HepG2 (cell line): ENCODE data around the gene SYTL2. TPM values are rescaled to one million over a fixed set of nuclear protein-coding genes. Genes with fewer than 3 reads are reported as not detected.

Experiments used
- ATAC-seq: fragments of 200-7000 bp; cut with Tn5 transposase; 3 replicates; pipeline ENCODE4 v1.9.1; 2020; ENCODE audit warnings: mild to moderate bottlenecking, moderate library complexity
- BruUV-seq: library from RNA; stranded (reverse); fragments of 400-500 nt; replicated peaks from 2 replicates; lab custom pipeline; 2021; lab: Mats Ljungman, UMichigan
- CTCF ChIA-PET: fragments of 300-600 bp; formaldehyde crosslinking; extraction: SDS; loops from one replicate; lab custom pipeline; 2021; ENCODE audit warnings: low total read pairs, inconsistent platforms, low intra/inter-chr PET ratio; lab: Yijun Ruan, JAX
- POLR2A ChIA-PET: fragments of 350-600 bp; sonication (Branson Sonifier 250); formaldehyde crosslinking; loops from one replicate; lab custom pipeline; 2020; ENCODE audit warnings: antibody characterized with exemption, inconsistent platforms; lab: Yijun Ruan, JAX
- DNase-seq: peaks from one replicate; pipeline ENCODE4 v3.0.0-alpha.2; 2015; ENCODE audit warnings: low spot score
- FAIRE-seq: peaks from 3 replicates; lab custom pipeline; 2011; peaks lifted over from hg19 to GRCh38; lab: Jason Lieb, UNC
- H2AFZ ChIP-seq: one replicate; pipeline ENCODE4 v1.6.1; 2011; ENCODE audit warnings: low read length, inconsistent platforms
- H3K27ac ChIP-seq: fragments of 300-600 bp; 3 replicates; pipeline ENCODE4 v1.8.0; 2011; ENCODE audit warnings: mixed run types, mild to moderate bottlenecking, mixed read lengths, low read length, inconsistent platforms; ENCODE audit not compliant: insufficient read depth; ENCODE audit errors: extremely low read length
- H3K27me3 ChIP-seq, 2 experiments: fragments of 200-600 bp in 1 of 2; 2 replicates in 1 of 2; 3 replicates in 1 of 2; pipeline versions ENCODE4 v1.6.0 to v1.8.0; 2011; ENCODE audit warnings: low read length in 2 of 2, mild to moderate bottlenecking in 2 of 2, moderate library complexity in 2 of 2, inconsistent platforms in 1 of 2; ENCODE audit not compliant: insufficient read depth in 2 of 2, control insufficient read depth in 1 of 2
- H3K36me3 ChIP-seq, 2 experiments: fragments of 200-600 bp in 1 of 2; replicated peaks in 1 of 2; 2 replicates in 1 of 2; 3 replicates in 1 of 2; pipeline versions ENCODE4 v1.5.1 to v1.8.0; 2011; ENCODE audit warnings: low read length in 2 of 2, inconsistent platforms in 1 of 2; ENCODE audit not compliant: insufficient read depth in 2 of 2, control insufficient read depth in 1 of 2
- H3K4me1 ChIP-seq: 2 replicates; pipeline ENCODE4 v1.5.1; 2012; ENCODE audit warnings: low read length, inconsistent platforms; ENCODE audit not compliant: insufficient read depth
- H3K4me2 ChIP-seq: 2 replicates; pipeline ENCODE4 v1.6.0; 2011; ENCODE audit warnings: low read depth, low read length, inconsistent platforms
- H3K4me3 ChIP-seq, 3 experiments: fragments of 200-600 bp in 1 of 3; sonication (generic), shearing (Covaris generic) in 1 of 3; replicated peaks in 1 of 3; 2 replicates each; pipeline ENCODE4 v1.5.1; 2011 to 2016; ENCODE audit warnings: low read length in 3 of 3, inconsistent platforms in 2 of 3, low read depth in 2 of 3, mild to moderate bottlenecking in 2 of 3, control low read depth in 1 of 3, mixed read lengths in 1 of 3; ENCODE audit not compliant: insufficient read depth in 1 of 3
- H3K79me2 ChIP-seq: one replicate; pipeline ENCODE4 v1.6.1; 2011; ENCODE audit warnings: low read length, inconsistent platforms; ENCODE audit not compliant: insufficient read depth
- H3K9ac ChIP-seq: 2 replicates; pipeline ENCODE4 v1.6.0; 2011; ENCODE audit warnings: mild to moderate bottlenecking, low read depth, low read length, inconsistent platforms; ENCODE audit not compliant: insufficient read depth
- H3K9me3 ChIP-seq: 2 replicates; pipeline ENCODE4 v1.5.1; 2012; ENCODE audit warnings: mild to moderate bottlenecking, low read length
- H4K20me1 ChIP-seq: 2 replicates; pipeline ENCODE4 v1.6.0; 2011; ENCODE audit warnings: inconsistent platforms, mild to moderate bottlenecking, low read length, moderate library complexity; ENCODE audit not compliant: insufficient read depth
- BCL6 ChIP-seq: IDR thresholded peaks from 2 replicates; pipeline ENCODE4 v1.6.1; 2016; ENCODE audit warnings: missing genetic modification reagents, missing compliant biosample characterization
- CAMTA2 ChIP-seq: sonication (generic); formaldehyde crosslinking; IDR thresholded peaks from 2 replicates; pipeline ENCODE4 v1.4.0; 2020; ENCODE audit warnings: mild to moderate bottlenecking, missing genetic modification reagents, borderline replicate concordance
- NFYB ChIP-seq: sonication (generic); formaldehyde crosslinking; IDR thresholded peaks from 2 replicates; pipeline ENCODE4 v1.4.0; 2020; ENCODE audit warnings: missing genetic modification reagents
- PRDM10 ChIP-seq: sonication (generic); formaldehyde crosslinking; IDR thresholded peaks from 2 replicates; pipeline ENCODE4 v1.4.0; 2020; ENCODE audit warnings: low read depth, missing genetic modification reagents
- RNF2 ChIP-seq: fragments of 450-650 bp; conservative IDR thresholded peaks from 2 replicates; pipeline ENCODE4 v1.6.1; 2016; ENCODE audit warnings: low read depth
- SAP130 ChIP-seq: IDR thresholded peaks from 2 replicates; pipeline ENCODE4 v1.6.1; 2016; ENCODE audit warnings: low read depth
- ZSCAN31 ChIP-seq: sonication (generic); formaldehyde crosslinking; IDR thresholded peaks from 2 replicates; pipeline ENCODE4 v1.5.0; 2020; ENCODE audit warnings: low read depth, mild to moderate bottlenecking, missing genetic modification reagents
- WGBS: methylation state at CpG from one replicate; pipeline ENCODE4 v1.1.6; 2017; ENCODE audit warnings: low lambda C conversion rate; 5-methylcytosine and 5-hydroxymethylcytosine counted together
- in situ Hi-C: cut with HindIII; loops from 2 replicates; pipeline ENCODE4 v1.10.0; 2017; ENCODE audit warnings: low pct_unique_long_range_greater_than_20kb; ENCODE audit not compliant: extremely low pct_ligation_motif_present
- intact Hi-C: fragments of 100-400 bp; cut with micrococcal nuclease; formaldehyde crosslinking; loops from one replicate; pipeline ENCODE4 v1.10.0; 2022; ENCODE audit not compliant: unreplicated experiment
- polyA plus RNA-seq, 8 experiments: library from polyadenylated mRNA; depleted of rRNA in 3 of 8; stranded (reverse) in 7 of 8; unstranded in 1 of 8; fragments of >200 nt; fragmentation: Illumina TruSeq in 4 of 8; extraction: Trizol in 4 of 8; gene quantifications; 2 replicates each; pipeline versions ENCODE4 v1.2.1 to v1.2.3, GENCODE V29; 2011 to 2016; ENCODE audit warnings: low read depth in 4 of 8, missing spikeins in 1 of 8, mixed read lengths in 1 of 8; ENCODE audit not compliant: insufficient read depth in 1 of 8
- total RNA-seq, 5 experiments: library from RNA; depleted of rRNA; stranded (reverse); fragments of >200 nt; fragmentation: Illumina TruSeq; extraction: Trizol; gene quantifications; 2 replicates each; pipeline ENCODE4 v1.2.3, GENCODE V29; 2016; ENCODE audit warnings: low read depth in 1 of 5

Gene SYTL2
- total and polyA plus RNA-seq, 2 of the 13 experiments (the other 11 are each of a cell fraction or from before 2014, with no cell fraction given) = 0.77 to 0.90 TPM

GRCh38 chr11:85764796-85765195 lies 46.1 kb downstream of the SYTL2 start:
- Histone ChIP-seq H3K9me3 (no peaks in the 10 kb centered on the region), H3K36me3 (no peaks in the 10 kb centered on the region), H3K4me1 (no peaks in the 10 kb centered on the region), H3K27ac (no peak overlapping the region), H3K4me2 (no peak overlapping the region), H3K4me3 (no peak overlapping the region), H2AFZ (no peak overlapping the region), H3K79me2 (no peaks in the 10 kb centered on the region), H3K9ac (no peak overlapping the region), H3K27me3 (no peaks in the 10 kb centered on the region), H4K20me1 (no peaks in the 10 kb centered on the region)
- DNase-seq (no peak), ATAC-seq (no peak), FAIRE-seq (no peak)
- CTCF ChIA-PET = no interaction called here
- POLR2A ChIA-PET = no interaction called here
- no peak for TF ChIP-seq RNF2
- TF ChIP-seq NFYB (CRISPR knock-in tag) = no peak
- TF ChIP-seq ZSCAN31 (CRISPR knock-in tag) = no peak
- no peak for TF ChIP-seq SAP130 (CRISPR knock-in tag)
- no peak for TF ChIP-seq BCL6
- no peak for TF ChIP-seq CAMTA2 (CRISPR knock-in tag)
- TF ChIP-seq PRDM10 (CRISPR knock-in tag) = no peak
- intact Hi-C loops = no loop called here
- WGBS = 58% methylated on average over 4 of the region's 4 CpGs
- in situ Hi-C loops = no loop called here
- BruUV-seq = no TSS peak
